K562 (cell line): ENCODE results near the gene SNAPC2. TPM values are rescaled to one million over a fixed set of nuclear protein-coding genes. Genes with fewer than 3 reads are reported as not detected.

Source experiments
- AFF1 ChIP-seq, 2 experiments: fragments of 450-650 bp; IDR thresholded peaks; 2 replicates each; pipeline ENCODE4 v1.6.1; 2018; ENCODE audit warnings: mild to moderate bottlenecking in 2 of 2, low read depth in 1 of 2; ENCODE audit not compliant: partially characterized antibody in 2 of 2
- BCOR ChIP-seq: fragments of 450-650 bp; IDR thresholded peaks from 2 replicates; pipeline ENCODE4 v1.6.1; 2016
- E2F1 ChIP-seq: sonication (generic); formaldehyde crosslinking; IDR thresholded peaks from 2 replicates; pipeline ENCODE4 v1.8.1; 2023; ENCODE audit warnings: mild to moderate bottlenecking, missing genetic modification reagents, moderate library complexity
- E2F4 ChIP-seq: sonication (generic); formaldehyde crosslinking; IDR thresholded peaks from 2 replicates; pipeline ENCODE4 v1.8.0; 2022; ENCODE audit warnings: mild to moderate bottlenecking, low read depth, missing genetic modification reagents
- HDAC2 ChIP-seq: fragments of 450-650 bp; IDR thresholded peaks from 2 replicates; pipeline ENCODE4 v1.6.1; 2016; ENCODE audit warnings: mild to moderate bottlenecking
- HMG20B ChIP-seq: fragments of 250-450 bp; sonication (Bioruptor Pico); IDR thresholded peaks from 2 replicates; pipeline ENCODE4 v1.5.0; 2021; ENCODE audit warnings: mild to moderate bottlenecking
- MAX ChIP-seq: sonication (generic); formaldehyde crosslinking; IDR thresholded peaks from 2 replicates; pipeline ENCODE4 v1.9.0; 2022; ENCODE audit warnings: mild to moderate bottlenecking, missing genetic modification reagents
- MED1 ChIP-seq: sonication (generic); formaldehyde crosslinking; IDR thresholded peaks from 2 replicates; pipeline ENCODE4 v1.8.1; 2023; ENCODE audit warnings: missing genetic modification reagents, borderline replicate concordance
- MTA3 ChIP-seq: fragments of 450-650 bp; formaldehyde crosslinking; IDR thresholded peaks from 2 replicates; pipeline ENCODE4 v1.6.1; 2017; ENCODE audit warnings: mild to moderate bottlenecking, borderline replicate concordance
- MYC ChIP-seq, 2 experiments: fragments of 250-450 bp in 1 of 2; sonication (Bioruptor Pico) in 1 of 2; IDR thresholded peaks; 2 replicates each; pipeline versions ENCODE4 v1.5.1 to v1.6.1; 2012 to 2021; ENCODE audit warnings: low read depth in 2 of 2, borderline replicate concordance in 1 of 2, improper control_type of control experiment in 1 of 2, low read length in 1 of 2, mild to moderate bottlenecking in 1 of 2, moderate library complexity in 1 of 2
- RFX7 ChIP-seq: fragments of 250-450 bp; sonication (Bioruptor Pico); IDR thresholded peaks from 2 replicates; pipeline ENCODE4 v1.5.1; 2021; ENCODE audit warnings: mild to moderate bottlenecking
- ZFP91 ChIP-seq: sonication (generic); formaldehyde crosslinking; IDR thresholded peaks from 2 replicates; pipeline ENCODE4 v1.8.0; 2022; ENCODE audit warnings: mild to moderate bottlenecking, missing genetic modification reagents
- polyA plus RNA-seq, 8 experiments: library from polyadenylated mRNA; depleted of rRNA in 4 of 8; stranded (reverse) in 5 of 8; unstranded in 3 of 8; fragments of >200 nt; fragmentation: Nextera tagmentation in 2 of 8; fragmentation: Illumina TruSeq in 1 of 8; extraction: Ambion mirVana in 2 of 8; extraction: Trizol in 1 of 8; gene quantifications; 2 replicates each; pipeline versions ENCODE4 v1.2.1 to v1.2.3, GENCODE V29; 2011 to 2014; ENCODE audit warnings: inconsistent platforms in 1 of 8, missing spikeins in 1 of 8
- total RNA-seq, 7 experiments: library from RNA; depleted of rRNA in 6 of 7; stranded (reverse); fragments of >200 nt in 6 of 7; fragmentation: Illumina TruSeq in 2 of 7; extraction: Trizol in 2 of 7; gene quantifications; 2 replicates each; pipeline versions ENCODE4 v1.2.1 to v1.2.3, GENCODE V29; 2011 to 2021; ENCODE audit warnings: low replicate concordance in 1 of 7
- TF ChIP-seq, protein P1 (sequence below): fragments of 450-650 bp; IDR thresholded peaks from 2 replicates; pipeline ENCODE4 v1.7.1; 2018; ENCODE audit warnings: mild to moderate bottlenecking, low read depth; ENCODE audit not compliant: partially characterized antibody
- TF ChIP-seq, protein P2 (sequence below): IDR thresholded peaks from 2 replicates; pipeline ENCODE4 v1.6.1; 2011; ENCODE audit not compliant: insufficient read length; ENCODE audit errors: extremely low read depth

Gene SNAPC2
- total and polyA plus RNA-seq, 9 of the 15 experiments (the other 6 are each of a cell fraction or from before 2014, with no cell fraction given): 0.59 to 45.1 (median 15.3) TPM

DNA sequence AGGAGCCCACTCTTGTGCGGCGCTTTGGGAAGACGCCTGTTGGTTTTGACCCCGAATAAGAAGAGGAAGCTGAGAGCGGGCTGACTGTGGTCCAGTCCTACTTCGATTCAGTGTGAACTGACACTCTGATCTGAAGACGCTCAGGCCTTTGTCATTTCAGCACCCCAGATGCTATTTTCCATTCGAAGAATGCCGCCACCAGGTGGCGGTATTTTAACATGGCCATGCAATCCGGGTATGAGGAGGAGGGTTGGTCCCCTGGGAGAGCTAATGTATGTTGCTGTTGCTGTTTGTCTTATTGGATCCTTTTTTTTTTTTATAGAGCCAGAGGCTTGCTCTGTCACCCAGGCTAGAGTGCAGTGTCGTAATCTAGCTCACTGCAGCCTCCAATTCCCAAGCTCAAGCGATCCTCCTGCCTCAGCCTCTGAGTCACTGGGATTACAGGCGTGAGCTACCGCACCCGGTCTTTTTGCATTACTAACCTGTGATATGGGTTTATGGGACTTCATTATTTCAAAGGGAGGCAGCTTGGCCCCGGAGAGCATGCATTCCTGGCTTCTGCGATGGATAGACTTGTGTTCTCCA is 24.1 kb downstream of the SNAPC2 start (continued):
- TF ChIP-seq AFF1 (IDR thresholded peaks at IDR 0.05; ENCODE audit: low read depth in 1 of 2, partially characterized antibody in 2 of 2) (peak in 1 of 2 experiments; percentile 59), BCOR (peak; percentile 70), E2F1 (CRISPR knock-in tag) (no peak), HDAC2 (peak; percentile 67; the same call in 1 of the 2 replicates), MED1 (CRISPR knock-in tag) (no peak), RFX7 (CRISPR knock-in tag) (no peak), MAX (CRISPR knock-in tag) (no peak; the same call in 1 of the 2 replicates), MYC (IDR thresholded peaks at IDR 0.05; ENCODE audit: low read depth, low read length) (no peak), MYC (CRISPR knock-in tag; IDR thresholded peaks at IDR 0.05; ENCODE audit: borderline replicate concordance, low read depth) (no peak; the same call in 1 of the 2 replicates), E2F4 (CRISPR knock-in tag) (no peak), MTA3 (no peak), HMG20B (CRISPR knock-in tag) (no peak), ZFP91 (CRISPR knock-in tag) (no peak)
- TF ChIP-seq, protein P1, sequence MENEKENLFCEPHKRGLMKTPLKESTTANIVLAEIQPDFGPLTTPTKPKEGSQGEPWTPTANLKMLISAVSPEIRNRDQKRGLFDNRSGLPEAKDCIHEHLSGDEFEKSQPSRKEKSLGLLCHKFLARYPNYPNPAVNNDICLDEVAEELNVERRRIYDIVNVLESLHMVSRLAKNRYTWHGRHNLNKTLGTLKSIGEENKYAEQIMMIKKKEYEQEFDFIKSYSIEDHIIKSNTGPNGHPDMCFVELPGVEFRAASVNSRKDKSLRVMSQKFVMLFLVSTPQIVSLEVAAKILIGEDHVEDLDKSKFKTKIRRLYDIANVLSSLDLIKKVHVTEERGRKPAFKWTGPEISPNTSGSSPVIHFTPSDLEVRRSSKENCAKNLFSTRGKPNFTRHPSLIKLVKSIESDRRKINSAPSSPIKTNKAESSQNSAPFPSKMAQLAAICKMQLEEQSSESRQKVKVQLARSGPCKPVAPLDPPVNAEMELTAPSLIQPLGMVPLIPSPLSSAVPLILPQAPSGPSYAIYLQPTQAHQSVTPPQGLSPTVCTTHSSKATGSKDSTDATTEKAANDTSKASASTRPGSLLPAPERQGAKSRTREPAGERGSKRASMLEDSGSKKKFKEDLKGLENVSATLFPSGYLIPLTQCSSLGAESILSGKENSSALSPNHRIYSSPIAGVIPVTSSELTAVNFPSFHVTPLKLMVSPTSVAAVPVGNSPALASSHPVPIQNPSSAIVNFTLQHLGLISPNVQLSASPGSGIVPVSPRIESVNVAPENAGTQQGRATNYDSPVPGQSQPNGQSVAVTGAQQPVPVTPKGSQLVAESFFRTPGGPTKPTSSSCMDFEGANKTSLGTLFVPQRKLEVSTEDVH: no peak
- TF ChIP-seq, protein P2, sequence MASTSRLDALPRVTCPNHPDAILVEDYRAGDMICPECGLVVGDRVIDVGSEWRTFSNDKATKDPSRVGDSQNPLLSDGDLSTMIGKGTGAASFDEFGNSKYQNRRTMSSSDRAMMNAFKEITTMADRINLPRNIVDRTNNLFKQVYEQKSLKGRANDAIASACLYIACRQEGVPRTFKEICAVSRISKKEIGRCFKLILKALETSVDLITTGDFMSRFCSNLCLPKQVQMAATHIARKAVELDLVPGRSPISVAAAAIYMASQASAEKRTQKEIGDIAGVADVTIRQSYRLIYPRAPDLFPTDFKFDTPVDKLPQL: no peak
